GM10248 (cell line): ENCODE measurements around the gene FBXO30.
A peak's percentile ranks its signal among the peaks of the same experiment; 100 is the strongest.

Experiments
- CTCF ChIA-PET: fragments of 300-600 bp; sonication (Branson Sonifier 250); formaldehyde crosslinking; extraction: SDS; loops from one replicate; lab custom pipeline; 2021; ENCODE audit warnings: antibody characterized with exemption; lab: Yijun Ruan, JAX
- POLR2A ChIA-PET: fragments of 350-650 bp; sonication (Branson Sonifier 250); formaldehyde crosslinking; extraction: SDS; loops from one replicate; lab custom pipeline; 2020; ENCODE audit warnings: antibody characterized with exemption; lab: Yijun Ruan, JAX
- DNase-seq: peaks from one replicate; pipeline ENCODE4 v3.0.0; 2012; ENCODE audit errors: extremely low spot score
- CTCF ChIP-seq: IDR thresholded peaks from 2 replicates; pipeline ENCODE4 v1.5.1; 2012; ENCODE audit warnings: mild to moderate bottlenecking, low read depth; ENCODE audit errors: extremely low read depth, missing control alignments, control extremely low read depth

FBXO30 gene

GRCh38 chr6:145756170-145756662, 58.4 kb downstream of the FBXO30 start:
- CTCF ChIA-PET, result no interaction called here
- POLR2A ChIA-PET, result no interaction called here
- no peak for TF ChIP-seq CTCF
- DNase-seq, result no peak

- TF ChIP-seq CTCF, result no peak
- no peak for DNase-seq
- ChIA-PET CTCF (no interaction called here), POLR2A (no interaction called here)
Measured at GRCh38 chr6:145755682-145756081, 58.9 kb downstream of the FBXO30 start.

GRCh38 chr6:145752638-145753037, 62.0 kb downstream of the FBXO30 start:
- ChIA-PET POLR2A (interaction anchor here (1.6 kb wide), 1 partner anchor 18 kb away, joined by 3 read pairs; no protein-coding TSS in a partner anchor), CTCF (interaction anchor here (1.1 to 1.5 kb wide), 5 partner anchors 10 to 23 kb away, joined by 3 to 7 read pairs (median 3); partner anchors contain the start of gene EPM2A)
- TF ChIP-seq CTCF, result no peak
- DNase-seq, result no peak

- DNase-seq, result peak; percentile 13
- TF ChIP-seq CTCF, result no peak
- ChIA-PET POLR2A (interaction anchor here (1.0 kb wide), 1 partner anchor 14 kb away, joined by 4 read pairs; the partner anchor contains the start of gene EPM2A), CTCF (interaction anchor here (1.2 to 1.7 kb wide), 2 partner anchors 14 to 139 kb away, joined by 4 read pairs; partner anchors contain the start of gene EPM2A)
Measured at GRCh38 chr6:145749632-145750031, 65.0 kb downstream of the FBXO30 start.

GRCh38 chr6:145745861-145746260, 68.7 kb downstream of the FBXO30 start:
- ChIA-PET CTCF (no interaction called here), POLR2A (interaction anchor here (0.7 kb wide), 1 partner anchor 11 kb away, joined by 4 read pairs; the partner anchor contains the start of gene EPM2A)
- DNase-seq, result no peak
- no peak for TF ChIP-seq CTCF

- ChIA-PET CTCF (no interaction called here), POLR2A (no interaction called here)
Measured at GRCh38 chr6:145744619-145745018, 70.0 kb downstream of the FBXO30 start.

More at GRCh38 chr6:145744619-145745018, 70.0 kb downstream of the FBXO30 start:
- no peak for TF ChIP-seq CTCF
- no peak for DNase-seq
